ENCODE results near the gene KANSL1.

The KANSL1 gene

DNA sequence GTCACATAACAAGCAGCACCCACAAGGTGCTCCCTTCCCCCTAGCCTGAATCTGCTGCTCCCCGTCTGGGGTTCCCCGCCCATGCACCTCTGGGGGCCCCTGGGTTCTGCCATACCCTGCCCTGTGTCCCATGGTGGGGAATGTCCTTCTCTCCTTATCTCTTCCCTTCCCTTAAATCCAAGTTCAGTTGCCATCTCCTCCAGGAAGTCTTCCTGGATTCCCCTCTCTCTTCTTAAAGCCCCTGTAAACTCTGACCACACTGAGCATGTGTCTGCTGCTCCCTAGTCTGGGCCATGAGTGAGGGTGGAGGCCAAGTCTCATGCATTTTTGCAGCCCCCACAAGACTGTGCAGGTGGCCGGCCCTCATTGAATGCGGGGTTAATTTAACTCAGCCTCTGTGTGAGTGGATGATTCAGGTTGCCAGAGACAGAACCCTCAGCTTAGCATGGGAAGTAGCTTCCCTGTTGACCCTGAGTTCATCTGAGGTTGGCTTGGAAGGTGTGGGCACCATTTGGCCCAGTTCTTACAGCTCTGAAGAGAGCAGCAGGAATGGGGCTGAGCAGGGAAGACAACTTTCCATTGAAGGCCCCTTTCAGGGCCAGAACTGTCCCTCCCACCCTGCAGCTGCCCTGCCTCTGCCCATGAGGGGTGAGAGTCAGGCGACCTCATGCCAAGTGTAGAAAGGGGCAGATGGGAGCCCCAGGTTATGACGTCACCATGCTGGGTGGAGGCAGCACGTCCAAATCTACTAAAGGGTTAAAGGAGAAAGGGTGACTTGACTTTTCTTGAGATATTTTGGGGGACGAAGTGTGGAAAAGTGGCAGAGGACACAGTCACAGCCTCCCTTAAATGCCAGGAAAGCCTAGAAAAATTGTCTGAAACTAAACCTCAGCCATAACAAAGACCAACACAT is 194.0 kb downstream of the KANSL1 start, which contains the start of gene STH:
TSS of gene STH (plus strand) at position 264 of the 913 bp plus-strand sequence. CDS start at position 294, 30 bp downstream.
- no peak for DNase-seq (ENCODE audit: low read depth)

GRCh38 chr17:45997624-45998023 is 195.6 kb downstream of the KANSL1 start:
- no peak for DNase-seq (ENCODE audit: low read depth)

DNA sequence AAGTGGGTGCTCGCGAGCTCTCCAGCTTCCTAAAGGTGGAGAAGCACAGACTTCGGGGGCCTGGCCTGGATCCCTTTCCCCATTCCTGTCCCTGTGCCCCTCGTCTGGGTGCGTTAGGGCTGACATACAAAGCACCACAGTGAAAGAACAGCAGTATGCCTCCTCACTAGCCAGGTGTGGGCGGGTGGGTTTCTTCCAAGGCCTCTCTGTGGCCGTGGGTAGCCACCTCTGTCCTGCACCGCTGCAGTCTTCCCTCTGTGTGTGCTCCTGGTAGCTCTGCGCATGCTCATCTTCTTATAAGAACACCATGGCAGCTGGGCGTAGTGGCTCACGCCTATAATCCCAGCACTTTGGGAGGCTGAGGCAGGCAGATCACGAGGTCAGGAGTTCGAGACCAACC is 196.1 kb downstream of the KANSL1 start:
- no peak for DNase-seq (ENCODE audit: low read depth)

DNA sequence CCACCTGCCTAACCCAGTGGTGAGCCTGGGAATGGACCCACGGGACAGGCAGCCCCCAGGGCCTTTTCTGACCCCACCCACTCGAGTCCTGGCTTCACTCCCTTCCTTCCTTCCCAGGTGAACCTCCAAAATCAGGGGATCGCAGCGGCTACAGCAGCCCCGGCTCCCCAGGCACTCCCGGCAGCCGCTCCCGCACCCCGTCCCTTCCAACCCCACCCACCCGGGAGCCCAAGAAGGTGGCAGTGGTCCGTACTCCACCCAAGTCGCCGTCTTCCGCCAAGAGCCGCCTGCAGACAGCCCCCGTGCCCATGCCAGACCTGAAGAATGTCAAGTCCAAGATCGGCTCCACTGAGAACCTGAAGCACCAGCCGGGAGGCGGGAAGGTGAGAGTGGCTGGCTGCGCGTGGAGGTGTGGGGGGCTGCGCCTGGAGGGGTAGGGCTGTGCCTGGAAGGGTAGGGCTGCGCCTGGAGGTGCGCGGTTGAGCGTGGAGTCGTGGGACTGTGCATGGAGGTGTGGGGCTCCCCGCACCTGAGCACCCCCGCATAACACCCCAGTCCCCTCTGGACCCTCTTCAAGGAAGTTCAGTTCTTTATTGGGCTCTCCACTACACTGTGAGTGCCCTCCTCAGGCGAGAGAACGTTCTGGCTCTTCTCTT is 196.8 kb downstream of the KANSL1 start:
- DNase-seq (ENCODE audit: low read depth) = no peak

DNA sequence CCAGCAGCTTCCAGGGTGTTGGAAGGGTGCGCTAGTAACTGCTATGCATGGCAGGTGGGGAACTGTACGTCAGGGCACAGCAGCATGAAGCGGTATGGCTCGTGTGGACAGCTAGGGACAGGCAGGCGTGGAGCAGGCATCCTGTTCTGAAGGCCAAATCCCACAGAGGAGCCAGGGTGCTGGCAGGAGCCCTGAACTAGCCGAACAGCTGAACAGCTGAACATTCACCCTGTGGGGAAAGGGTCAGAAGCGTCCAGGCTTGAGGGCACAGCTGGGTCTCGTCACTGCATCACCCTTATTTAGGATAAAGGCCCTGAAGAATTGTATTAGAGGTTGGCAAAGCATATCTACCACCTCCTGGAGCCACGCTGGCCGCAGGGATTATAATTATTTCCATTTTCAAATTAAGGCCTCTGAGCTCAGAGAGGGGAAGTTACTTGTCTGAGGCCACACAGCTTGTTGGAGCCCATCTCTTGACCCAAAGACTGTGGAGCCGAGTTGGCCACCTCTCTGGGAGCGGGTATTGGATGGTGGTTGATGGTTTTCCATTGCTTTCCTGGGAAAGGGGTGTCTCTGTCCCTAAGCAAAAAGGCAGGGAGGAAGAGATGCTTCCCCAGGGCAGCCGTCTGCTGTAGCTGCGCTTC is 197.5 kb downstream of the KANSL1 start:
- DNase-seq (ENCODE audit: low read depth) = no peak

GRCh38 chr17:45994987-45995386 is 198.2 kb downstream of the KANSL1 start:
- no peak for DNase-seq (ENCODE audit: low read depth)

- DNase-seq (ENCODE audit: low read depth) = no peak
These were observed 199.1 kb downstream of the KANSL1 start for GRCh38 chr17:45993962-45994627.

DNA sequence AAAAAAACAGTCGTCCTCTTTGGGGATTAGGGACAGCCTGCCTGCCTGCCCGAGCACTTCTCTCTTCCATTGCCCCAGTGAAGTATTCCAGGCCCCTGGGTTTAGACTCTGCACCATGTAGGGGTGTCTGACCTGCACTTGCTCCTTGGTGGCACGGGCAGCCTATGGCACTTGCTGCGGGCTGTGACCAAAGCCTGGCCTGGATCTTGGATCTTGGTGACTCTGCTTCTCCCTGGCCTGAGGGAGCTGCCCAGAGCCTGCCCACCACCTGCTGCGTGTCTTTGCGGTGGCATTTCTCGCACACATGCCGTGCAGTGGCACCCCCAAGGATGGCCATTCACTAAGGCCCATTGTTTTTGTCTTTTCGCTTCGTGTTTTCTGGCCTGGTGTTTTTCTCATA is 200.3 kb downstream of the KANSL1 start:
- DNase-seq (ENCODE audit: low read depth) = no peak

- DNase-seq (ENCODE audit: low read depth) = no peak
These were observed 201.1 kb downstream of the KANSL1 start for GRCh38 chr17:45992175-45992574.

GRCh38 chr17:45991341-45991740 is 201.9 kb downstream of the KANSL1 start:
- DNase-seq (ENCODE audit: low read depth) = no peak

GRCh38 chr17:45990886-45991285 is 202.3 kb downstream of the KANSL1 start:
- no peak for DNase-seq (ENCODE audit: low read depth)

GRCh38 chr17:45989759-45990158 is 203.5 kb downstream of the KANSL1 start:
- no peak for DNase-seq (ENCODE audit: low read depth)

DNA sequence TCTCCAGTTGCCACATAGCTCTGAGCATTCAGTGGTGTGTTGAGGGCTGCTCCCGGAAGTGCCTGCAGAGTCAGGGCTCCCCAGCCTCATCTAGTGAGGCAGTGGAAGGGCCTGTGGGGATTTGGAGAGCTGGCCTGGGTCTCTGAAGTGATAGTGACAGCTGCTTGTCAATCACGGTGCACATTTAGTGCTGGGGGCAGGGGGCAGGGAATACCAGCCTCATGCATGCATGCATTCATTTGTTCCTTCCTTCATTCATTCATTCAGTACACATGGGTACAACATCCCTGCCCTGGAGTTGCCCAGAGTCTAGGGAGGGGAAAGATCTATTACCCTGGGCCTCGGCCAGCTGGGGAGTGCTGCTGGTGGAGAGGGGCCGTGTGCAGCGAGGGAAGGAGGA is 205.5 kb downstream of the KANSL1 start:
- DNase-seq (ENCODE audit: low read depth) = no peak

- no peak for DNase-seq (ENCODE audit: low read depth)
These were observed 207.2 kb downstream of the KANSL1 start for GRCh38 chr17:45986056-45986455.

GRCh38 chr17:45985447-45985846 is 207.8 kb downstream of the KANSL1 start:
- DNase-seq (ENCODE audit: low read depth) = no peak

- no peak for DNase-seq (ENCODE audit: low read depth)
These were observed 208.9 kb downstream of the KANSL1 start for GRCh38 chr17:45984368-45984767.

- no peak for DNase-seq (ENCODE audit: low read depth)
These were observed 209.5 kb downstream of the KANSL1 start for GRCh38 chr17:45983614-45984310.

DNA sequence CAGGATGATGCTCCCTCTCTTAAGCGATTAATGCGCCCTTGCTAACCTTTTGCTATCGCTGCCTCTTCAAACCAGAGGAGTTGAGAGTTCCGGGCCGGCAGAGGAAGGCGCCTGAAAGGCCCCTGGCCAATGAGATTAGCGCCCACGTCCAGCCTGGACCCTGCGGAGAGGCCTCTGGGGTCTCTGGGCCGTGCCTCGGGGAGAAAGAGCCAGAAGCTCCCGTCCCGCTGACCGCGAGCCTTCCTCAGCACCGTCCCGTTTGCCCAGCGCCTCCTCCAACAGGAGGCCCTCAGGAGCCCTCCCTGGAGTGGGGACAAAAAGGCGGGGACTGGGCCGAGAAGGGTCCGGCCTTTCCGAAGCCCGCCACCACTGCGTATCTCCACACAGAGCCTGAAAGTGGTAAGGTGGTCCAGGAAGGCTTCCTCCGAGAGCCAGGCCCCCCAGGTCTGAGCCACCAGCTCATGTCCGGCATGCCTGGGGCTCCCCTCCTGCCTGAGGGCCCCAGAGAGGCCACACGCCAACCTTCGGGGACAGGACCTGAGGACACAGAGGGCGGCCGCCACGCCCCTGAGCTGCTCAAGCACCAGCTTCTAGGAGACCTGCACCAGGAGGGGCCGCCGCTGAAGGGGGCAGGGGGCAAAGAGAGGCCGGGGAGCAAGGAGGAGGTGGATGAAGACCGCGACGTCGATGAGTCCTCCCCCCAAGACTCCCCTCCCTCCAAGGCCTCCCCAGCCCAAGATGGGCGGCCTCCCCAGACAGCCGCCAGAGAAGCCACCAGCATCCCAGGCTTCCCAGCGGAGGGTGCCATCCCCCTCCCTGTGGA is 210.2 kb downstream of the KANSL1 start:
- no peak for DNase-seq (ENCODE audit: low read depth)

DNA sequence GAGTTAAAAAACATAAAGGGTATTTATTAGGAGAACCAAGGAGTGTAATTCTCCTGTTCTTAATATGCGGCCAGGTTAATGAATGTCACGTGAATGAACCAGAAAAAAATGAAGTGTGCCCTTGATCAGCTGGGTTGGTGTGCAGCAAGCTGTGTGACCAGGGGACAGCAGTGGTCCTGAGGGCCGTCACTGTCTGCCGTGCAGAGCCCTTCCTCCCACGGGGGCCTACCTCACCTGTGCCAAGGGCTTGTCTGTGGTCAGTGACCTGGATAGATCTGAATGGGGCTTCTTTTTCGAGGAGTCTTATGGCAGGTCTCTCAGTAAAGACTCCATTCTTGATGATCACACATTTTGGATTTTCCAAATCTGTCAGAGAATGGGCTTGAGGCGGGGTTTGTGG is 211.9 kb downstream of the KANSL1 start:
- DNase-seq (ENCODE audit: low read depth) = no peak

DNA sequence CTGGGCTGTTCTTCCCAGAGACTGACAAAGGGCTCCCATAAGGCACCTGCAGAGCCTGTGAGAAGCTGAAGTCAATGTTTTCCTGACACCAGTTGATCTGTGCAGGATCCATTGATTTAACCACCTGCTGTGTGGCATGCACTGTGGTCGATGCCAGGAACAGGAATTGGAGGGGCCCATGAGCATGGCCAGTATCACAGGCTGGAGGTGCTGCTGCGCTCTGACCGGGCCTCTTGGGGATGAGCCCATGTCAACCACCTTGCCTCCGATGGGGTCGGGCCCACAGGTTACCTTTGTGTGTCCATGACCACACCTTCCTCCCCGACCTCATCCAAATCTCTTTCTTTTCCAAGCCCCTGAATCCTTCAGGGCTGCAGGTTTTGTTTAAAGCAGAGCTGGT is 212.4 kb downstream of the KANSL1 start:
- no peak for DNase-seq (ENCODE audit: low read depth)
